ENCODE results near the gene CHST11.
"Not testable (repeated sequence)": the region's sequence is repeated elsewhere in the genome, so short reads cannot be mapped to it uniquely, and the experiment has no call there.

Gene CHST11

DNA sequence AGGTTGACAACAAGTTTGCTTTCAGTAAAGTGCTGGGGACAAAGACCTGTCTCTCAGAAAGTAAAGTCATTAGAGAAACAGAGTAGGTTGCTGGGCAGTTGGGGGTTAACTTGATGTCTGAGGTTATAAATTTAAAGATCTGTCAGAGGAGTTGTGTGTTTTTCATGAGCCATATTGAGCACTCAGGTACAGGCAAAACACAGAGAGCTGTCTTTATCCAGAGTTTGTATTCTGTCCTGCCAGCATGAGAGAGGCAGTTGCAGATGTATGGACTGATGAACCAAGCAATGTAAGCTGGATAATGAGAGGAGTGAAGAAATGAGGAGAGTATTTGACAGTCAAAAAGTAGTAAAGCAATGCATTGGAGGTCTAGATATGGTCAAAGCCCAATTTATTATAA lies 344.7 kb downstream of the CHST11 start:
- DNase-seq (ENCODE audit: low read depth in 2 of 2) = no peak

GRCh38 chr12:104802208-104802607 lies 345.5 kb downstream of the CHST11 start:
- no peak for DNase-seq (ENCODE audit: low read depth in 2 of 2)

DNA sequence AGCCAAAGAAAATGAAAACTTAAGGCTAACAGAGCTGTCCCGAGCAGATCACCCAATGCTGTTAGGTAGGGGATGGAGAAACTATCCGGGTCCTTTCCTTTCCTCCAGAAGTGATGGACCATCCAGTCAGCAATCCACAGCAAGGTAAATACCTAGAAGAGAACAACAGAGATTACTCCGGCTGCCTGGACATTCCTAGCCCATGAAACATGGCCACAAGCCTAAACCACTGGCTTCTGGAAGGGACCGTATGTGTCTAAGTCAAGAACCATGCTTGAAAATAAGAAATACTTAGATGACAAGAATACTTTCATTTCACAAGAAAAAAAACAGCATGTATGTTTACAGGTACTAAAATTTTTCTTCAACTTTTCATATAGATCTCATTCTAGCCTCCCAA lies 348.4 kb downstream of the CHST11 start:
- DNase-seq (ENCODE audit: low read depth in 2 of 2) = no peak

GRCh38 chr12:104806194-104806593 lies 349.4 kb downstream of the CHST11 start:
- DNase-seq (ENCODE audit: low read depth in 2 of 2) = not testable (repeated sequence)

DNA sequence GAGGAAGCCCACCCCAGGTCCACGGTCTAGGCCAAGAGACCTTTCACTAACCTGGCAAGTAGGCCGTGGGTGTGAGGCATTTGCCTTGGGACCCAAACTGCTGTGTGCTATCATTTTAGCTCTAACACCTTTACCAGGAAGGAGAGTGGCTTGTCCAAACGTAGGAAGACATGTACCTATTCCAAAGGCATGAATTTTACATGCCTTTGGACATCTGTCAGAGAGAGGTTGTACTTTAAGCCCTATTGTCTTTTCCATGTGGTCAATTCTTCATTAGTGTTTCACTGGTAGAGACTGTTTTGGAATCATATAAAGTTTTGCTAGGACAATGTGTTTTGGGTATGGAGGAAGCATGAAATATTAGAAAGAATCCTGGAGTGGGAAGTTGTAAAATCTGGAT lies 352.5 kb downstream of the CHST11 start:
- DNase-seq (ENCODE audit: low read depth in 2 of 2) = no peak

GRCh38 chr12:104809706-104810385 lies 353.1 kb downstream of the CHST11 start:
- DNase-seq (ENCODE audit: low read depth in 2 of 2) = no peak
